Fibroblast of pulmonary artery (primary cell): Measurements from ENCODE around the gene GPR108.

ENCODE experiments used
- DNase-seq: peaks from one replicate; pipeline ENCODE4 v3.0.0-alpha.2; 2010; ENCODE audit warnings: low read depth
- H3K4me3 ChIP-seq: replicated peaks from 2 replicates; pipeline ENCODE4 v1.5.1; 2011; ENCODE audit warnings: low read depth, mild to moderate bottlenecking, control low read depth, low read length, moderate library complexity
- TF ChIP-seq, protein P1 (sequence below): IDR thresholded peaks from 2 replicates; pipeline ENCODE4 v1.5.1; 2011; ENCODE audit warnings: mild to moderate bottlenecking, control low read depth, low read length, inconsistent platforms; ENCODE audit errors: missing control alignments

GPR108 gene

DNA sequence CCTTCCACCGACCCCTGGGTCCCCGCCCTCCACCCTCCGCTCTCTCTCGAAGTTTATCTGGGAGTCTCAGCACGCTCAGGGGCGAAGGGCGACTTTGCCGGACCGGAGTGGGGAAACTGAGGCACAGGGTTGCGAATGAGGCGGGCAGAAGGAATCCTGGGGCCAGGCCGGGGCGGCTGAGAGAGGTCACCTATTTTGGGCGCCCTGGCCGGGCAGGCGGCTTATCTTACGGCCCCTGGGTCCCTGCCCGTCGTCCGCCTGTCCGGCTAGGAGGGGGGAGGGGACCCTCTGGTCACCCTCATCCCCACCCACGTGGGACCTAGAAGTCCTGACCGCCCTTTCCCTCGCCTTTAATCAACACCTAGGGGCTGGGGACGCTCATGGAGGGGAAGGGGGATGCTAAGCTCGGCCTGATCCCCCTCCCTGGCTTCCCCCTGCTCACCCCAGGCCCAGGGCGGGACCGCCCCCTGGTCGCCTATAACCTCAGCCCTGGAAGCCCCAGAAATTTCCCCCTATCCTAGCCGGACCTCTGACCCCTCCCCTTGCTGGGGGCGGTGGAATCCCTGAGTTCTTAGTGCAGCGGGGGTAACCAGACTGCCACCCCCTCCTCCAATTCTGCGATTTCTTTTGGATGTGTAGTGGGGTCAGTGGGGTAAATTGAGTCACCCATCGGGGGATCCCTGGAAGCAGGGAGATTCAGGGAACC lies 2.7 kb upstream of the GPR108 start:
- no peak for DNase-seq
- peak overlapping the region; percentile 88 for H3K4me3 ChIP-seq
- TF ChIP-seq, protein P1, sequence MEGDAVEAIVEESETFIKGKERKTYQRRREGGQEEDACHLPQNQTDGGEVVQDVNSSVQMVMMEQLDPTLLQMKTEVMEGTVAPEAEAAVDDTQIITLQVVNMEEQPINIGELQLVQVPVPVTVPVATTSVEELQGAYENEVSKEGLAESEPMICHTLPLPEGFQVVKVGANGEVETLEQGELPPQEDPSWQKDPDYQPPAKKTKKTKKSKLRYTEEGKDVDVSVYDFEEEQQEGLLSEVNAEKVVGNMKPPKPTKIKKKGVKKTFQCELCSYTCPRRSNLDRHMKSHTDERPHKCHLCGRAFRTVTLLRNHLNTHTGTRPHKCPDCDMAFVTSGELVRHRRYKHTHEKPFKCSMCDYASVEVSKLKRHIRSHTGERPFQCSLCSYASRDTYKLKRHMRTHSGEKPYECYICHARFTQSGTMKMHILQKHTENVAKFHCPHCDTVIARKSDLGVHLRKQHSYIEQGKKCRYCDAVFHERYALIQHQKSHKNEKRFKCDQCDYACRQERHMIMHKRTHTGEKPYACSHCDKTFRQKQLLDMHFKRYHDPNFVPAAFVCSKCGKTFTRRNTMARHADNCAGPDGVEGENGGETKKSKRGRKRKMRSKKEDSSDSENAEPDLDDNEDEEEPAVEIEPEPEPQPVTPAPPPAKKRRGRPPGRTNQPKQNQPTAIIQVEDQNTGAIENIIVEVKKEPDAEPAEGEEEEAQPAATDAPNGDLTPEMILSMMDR = no peak

DNA sequence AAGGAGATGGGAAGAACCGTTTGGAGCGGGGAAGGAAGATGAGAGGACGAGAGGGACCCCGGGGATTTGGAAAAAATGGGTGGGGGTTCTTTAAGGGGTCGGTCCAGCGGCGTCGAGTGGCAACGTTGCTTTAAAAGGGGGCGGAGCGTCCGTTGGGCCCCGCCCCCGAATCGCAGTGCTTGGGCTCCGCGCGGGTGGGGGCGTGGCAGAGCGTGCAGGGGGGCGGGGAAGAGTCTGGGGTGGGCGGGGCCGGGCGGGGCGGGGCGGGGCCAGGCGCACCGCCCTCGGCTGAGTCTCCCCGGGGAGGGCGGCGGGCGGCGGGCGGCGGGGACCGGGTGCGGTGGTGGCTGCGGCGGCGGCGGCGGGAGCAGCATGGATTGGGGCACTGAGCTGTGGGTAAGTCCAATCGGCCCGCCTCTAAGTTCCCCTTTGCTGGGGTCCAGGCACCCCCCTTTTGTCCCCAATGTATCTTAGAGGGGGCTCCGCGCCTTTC lies 2.1 kb upstream of the GPR108 start, which contains the start of gene TRIP10:
TRIP10 (plus strand) TSS at position 291 of the 493 bp plus-strand sequence; CDS start at position 373, 82 bp downstream.
- H3K4me3 ChIP-seq = peak within 1 kb of the TSS; percentile 88
- peak; percentile 83 for DNase-seq
- TF ChIP-seq, protein P1 = no peak

DNA sequence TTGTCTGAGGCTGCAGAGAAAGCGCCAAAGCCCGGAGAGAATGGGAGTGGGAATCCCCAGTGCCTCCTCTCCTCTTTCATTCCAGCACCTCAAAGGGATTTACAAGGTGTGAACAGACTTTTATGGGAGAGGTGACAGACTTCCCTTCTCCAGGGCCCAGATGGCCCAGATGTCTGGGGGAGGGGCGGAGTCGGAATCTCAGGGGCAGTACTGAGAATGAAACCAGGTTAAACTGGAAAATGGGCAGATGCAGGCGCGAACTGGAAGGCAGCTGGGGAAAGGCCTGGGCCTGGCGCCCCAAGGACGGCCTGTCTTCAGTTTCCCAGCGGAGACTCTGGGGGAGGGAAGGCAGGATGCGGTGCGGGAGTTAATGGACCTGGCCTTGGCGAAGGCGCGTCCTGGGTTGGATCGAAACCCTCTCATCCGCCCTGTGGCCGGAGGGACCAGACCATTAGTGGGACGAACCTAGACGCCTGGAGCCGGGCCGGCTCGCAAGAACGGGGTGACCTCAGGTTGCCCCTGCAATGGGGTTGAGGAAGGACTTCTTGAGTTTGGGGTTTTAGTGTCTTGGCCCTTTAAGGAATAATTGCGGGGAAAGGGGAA lies 1.5 kb upstream of the GPR108 start:
- TF ChIP-seq, protein P1 = no peak
- H3K4me3 ChIP-seq = peak overlapping the region; percentile 50
- peak; percentile 39 for DNase-seq

DNA sequence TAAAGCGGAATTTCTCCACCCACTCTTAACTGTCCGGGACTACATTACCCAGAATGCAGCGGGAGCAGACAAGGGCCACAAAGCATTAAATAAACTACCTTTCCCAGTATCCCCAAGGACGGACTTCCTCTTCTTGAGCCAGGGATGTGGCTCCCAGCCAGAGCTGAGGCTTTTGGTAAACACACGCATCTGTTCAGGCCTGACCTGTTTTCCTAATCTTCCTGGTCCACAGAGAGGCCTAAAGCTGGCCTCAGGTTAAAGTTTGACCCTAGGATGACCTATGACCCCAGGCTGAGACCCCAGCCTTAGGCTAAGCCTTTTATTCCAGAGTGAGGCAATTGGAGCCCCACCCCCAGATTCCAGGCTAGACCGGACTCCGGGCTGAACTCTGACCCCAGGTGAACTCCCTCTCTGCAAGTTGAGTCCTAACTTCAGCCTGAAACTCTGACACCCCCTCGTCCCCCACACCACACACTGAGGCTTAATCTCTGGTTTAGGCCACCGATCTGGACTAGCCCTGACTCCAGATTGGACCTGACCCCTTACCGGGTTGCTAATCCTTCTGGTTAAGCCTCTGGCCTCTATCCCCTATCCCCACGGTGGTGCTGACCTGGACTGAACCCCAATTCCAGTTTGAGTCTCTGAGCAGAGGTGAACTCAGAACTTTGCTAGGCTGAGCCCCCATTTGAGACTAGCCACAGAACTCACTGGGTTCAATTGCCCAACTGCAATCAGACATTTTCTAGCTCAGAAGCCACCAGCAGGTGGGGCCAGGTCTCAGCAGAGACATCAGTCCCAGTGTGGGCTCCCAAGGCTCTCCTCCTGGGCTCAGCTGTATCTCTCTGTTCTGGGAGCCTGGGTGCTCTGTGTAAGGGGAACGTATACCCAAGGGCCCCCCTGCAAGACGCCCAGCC lies 750 bp upstream of the GPR108 start:
- H3K4me3 ChIP-seq = no peak overlapping the region
- TF ChIP-seq, protein P1 = peak; percentile 71
- DNase-seq = peak; percentile 88

DNA sequence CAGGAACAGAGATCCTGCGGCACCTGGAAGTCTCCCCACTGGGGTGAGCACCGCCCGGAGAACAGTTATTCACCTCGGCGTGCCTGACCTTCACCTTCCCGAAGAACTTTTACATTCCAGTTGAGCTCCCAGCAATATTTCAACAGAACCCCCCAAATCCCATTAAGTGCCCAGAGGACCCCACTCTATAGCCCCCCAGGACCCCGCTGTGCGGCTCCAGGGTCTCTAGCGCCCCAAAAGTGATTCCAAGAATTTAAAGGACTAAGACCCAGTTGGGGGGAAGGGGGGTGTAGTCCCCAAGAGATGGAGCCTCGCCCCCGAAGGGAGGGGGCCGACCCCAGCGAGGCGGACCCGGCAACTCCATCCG lies 480 bp downstream of the GPR108 start:
- H3K4me3 ChIP-seq = peak overlapping the region; percentile 97
- TF ChIP-seq, protein P1 = no peak
- DNase-seq = no peak

DNA sequence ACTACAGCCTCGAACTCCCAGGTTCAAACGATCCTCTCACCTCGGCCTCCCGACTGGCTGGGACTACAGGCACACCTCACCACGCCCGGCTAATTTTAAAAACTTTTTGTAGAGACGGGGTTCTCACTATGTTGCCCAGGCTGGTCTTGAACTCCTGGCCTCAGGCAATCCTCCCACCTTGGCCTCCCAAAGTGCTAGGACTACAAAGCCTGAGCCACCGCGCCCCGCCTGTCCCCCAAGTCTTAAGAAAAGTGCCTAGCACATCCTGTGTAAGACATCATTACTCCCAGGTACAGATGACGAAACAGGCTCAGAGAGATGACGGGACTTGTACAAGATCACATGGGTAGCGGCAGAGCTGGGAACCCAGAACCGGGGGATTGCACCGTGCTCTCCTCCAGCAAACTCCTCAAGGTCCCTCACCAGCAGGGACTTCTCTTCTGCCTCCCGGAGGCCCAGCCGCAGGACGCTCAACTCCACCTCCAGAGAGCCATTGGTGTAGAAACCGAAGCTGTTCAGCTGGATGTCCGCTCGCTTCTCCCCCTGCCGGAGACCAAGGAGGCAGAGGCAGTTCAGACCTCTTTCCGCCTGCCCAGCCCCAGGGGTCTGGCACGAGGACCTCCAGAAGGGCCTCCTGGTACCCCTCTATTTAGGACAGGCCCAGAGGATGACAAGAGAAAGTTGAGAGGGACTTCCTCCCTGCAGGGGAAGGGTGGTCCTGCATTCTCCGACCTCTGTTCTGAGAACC lies 1.0 kb downstream of the GPR108 start:
- DNase-seq = peak; percentile 94
- H3K4me3 ChIP-seq = peak overlapping the region; percentile 97
- TF ChIP-seq, protein P1 = peak; percentile 71
